ENCODE results near the gene SSH2.

- TF ChIP-seq, protein P1, sequence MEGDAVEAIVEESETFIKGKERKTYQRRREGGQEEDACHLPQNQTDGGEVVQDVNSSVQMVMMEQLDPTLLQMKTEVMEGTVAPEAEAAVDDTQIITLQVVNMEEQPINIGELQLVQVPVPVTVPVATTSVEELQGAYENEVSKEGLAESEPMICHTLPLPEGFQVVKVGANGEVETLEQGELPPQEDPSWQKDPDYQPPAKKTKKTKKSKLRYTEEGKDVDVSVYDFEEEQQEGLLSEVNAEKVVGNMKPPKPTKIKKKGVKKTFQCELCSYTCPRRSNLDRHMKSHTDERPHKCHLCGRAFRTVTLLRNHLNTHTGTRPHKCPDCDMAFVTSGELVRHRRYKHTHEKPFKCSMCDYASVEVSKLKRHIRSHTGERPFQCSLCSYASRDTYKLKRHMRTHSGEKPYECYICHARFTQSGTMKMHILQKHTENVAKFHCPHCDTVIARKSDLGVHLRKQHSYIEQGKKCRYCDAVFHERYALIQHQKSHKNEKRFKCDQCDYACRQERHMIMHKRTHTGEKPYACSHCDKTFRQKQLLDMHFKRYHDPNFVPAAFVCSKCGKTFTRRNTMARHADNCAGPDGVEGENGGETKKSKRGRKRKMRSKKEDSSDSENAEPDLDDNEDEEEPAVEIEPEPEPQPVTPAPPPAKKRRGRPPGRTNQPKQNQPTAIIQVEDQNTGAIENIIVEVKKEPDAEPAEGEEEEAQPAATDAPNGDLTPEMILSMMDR (IDR thresholded peaks at IDR 0.05 in 4 of 5, conservative IDR thresholded peaks at IDR 0.05 in 1 of 5) = no peak
- TF ChIP-seq POLR2A (IDR thresholded peaks at IDR 0.05) = no peak
These were observed 236.3 kb downstream of the SSH2 start for GRCh38 chr17:29693751-29694150.
